ENCODE measurements around the gene UNC5B.

The UNC5B gene

GRCh38 chr10:71319800-71320392, 107.5 kb downstream of the UNC5B start:
- no peak for DNase-seq (ENCODE audit: low read depth)

- no peak for DNase-seq (ENCODE audit: low read depth)
Measured at GRCh38 chr10:71320592-71320991, 108.2 kb downstream of the UNC5B start.

- no peak for DNase-seq (ENCODE audit: low read depth)
Measured at GRCh38 chr10:71321386-71321785, 109.0 kb downstream of the UNC5B start.

- no peak for DNase-seq (ENCODE audit: low read depth)
Measured at GRCh38 chr10:71323407-71323806, 111.0 kb downstream of the UNC5B start.

- DNase-seq (ENCODE audit: low read depth) = no peak
Measured at GRCh38 chr10:71324743-71325142, 112.4 kb downstream of the UNC5B start.

- no peak for DNase-seq (ENCODE audit: low read depth)
Measured at GRCh38 chr10:71325267-71325666, 112.9 kb downstream of the UNC5B start.

GRCh38 chr10:71326464-71326881, 114.1 kb downstream of the UNC5B start:
- no peak for DNase-seq (ENCODE audit: low read depth)

GRCh38 chr10:71330789-71331404, 118.5 kb downstream of the UNC5B start:
- no peak for DNase-seq (ENCODE audit: low read depth)

- DNase-seq (ENCODE audit: low read depth) = no peak
Measured at GRCh38 chr10:71331736-71332135, 119.4 kb downstream of the UNC5B start.

- no peak for DNase-seq (ENCODE audit: low read depth)
Measured at GRCh38 chr10:71332466-71332865, 120.1 kb downstream of the UNC5B start.

- DNase-seq (ENCODE audit: low read depth) = no peak
Measured at GRCh38 chr10:71333129-71333887, 120.9 kb downstream of the UNC5B start.

GRCh38 chr10:71334221-71334791, 121.9 kb downstream of the UNC5B start:
- no peak for DNase-seq (ENCODE audit: low read depth)

GRCh38 chr10:71335173-71335708, 122.9 kb downstream of the UNC5B start:
- DNase-seq (ENCODE audit: low read depth) = no peak

GRCh38 chr10:71336632-71337031, 124.3 kb downstream of the UNC5B start:
- DNase-seq (ENCODE audit: low read depth) = no peak

- DNase-seq (ENCODE audit: low read depth) = no peak
Measured at GRCh38 chr10:71337219-71337701, 124.9 kb downstream of the UNC5B start.

GRCh38 chr10:71338728-71339495, 126.5 kb downstream of the UNC5B start:
- DNase-seq (ENCODE audit: low read depth) = no peak

- no peak for DNase-seq (ENCODE audit: low read depth)
Measured at GRCh38 chr10:71339796-71340589, 127.6 kb downstream of the UNC5B start.

- DNase-seq (ENCODE audit: low read depth) = no peak
Measured at GRCh38 chr10:71342573-71343391, 130.4 kb downstream of the UNC5B start.

GRCh38 chr10:71343392-71343773, 131.0 kb downstream of the UNC5B start:
- DNase-seq (ENCODE audit: low read depth) = no peak
